Measurements from ENCODE around the gene FBXO33.

DNA sequence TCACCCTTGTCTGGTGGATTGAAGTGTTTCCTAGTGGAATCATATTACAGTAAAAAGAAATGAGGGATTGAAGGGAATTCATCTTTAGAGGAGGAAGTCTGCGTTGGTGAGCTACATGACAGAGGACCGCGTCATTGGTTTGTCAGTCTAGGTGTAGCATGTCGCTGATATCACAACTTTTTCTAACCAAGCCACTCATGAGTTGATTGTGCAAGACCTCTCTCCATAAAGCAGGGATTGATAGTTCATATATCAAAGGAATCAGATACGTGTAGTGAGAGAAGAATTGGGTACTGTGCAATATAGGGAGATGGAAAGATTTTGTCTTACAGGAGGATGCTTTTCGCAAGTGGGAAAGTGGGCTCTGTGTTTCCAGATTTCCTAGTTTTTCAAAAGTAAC, 3.0 kb upstream of the FBXO33 start:
- TF ChIP-seq CTCF (conservative IDR thresholded peaks at IDR 0.05) (no peak), ZFX (IDR thresholded peaks at IDR 0.05) (no peak)

Measured in C4-2B (cell line).